Endothelial cell of umbilical vein (primary cell): ENCODE measurements around the gene ZPLD1.

Experiments used
- CTCF ChIP-seq, 2 donors: IDR thresholded peaks; 1 replicate in 1 of 2; 2 replicates in 1 of 2; pipeline ENCODE4 v1.5.1; 2011; ENCODE audit warnings: low read length in 2 of 2, mild to moderate bottlenecking in 2 of 2, moderate library complexity in 2 of 2, control low read depth in 1 of 2, inconsistent platforms in 1 of 2, low read depth in 1 of 2; ENCODE audit not compliant: insufficient read depth in 1 of 2; ENCODE audit errors: extremely low read depth in 1 of 2
- EZH2 ChIP-seq: IDR thresholded peaks from 2 replicates; pipeline ENCODE4 v1.6.1; 2012; ENCODE audit warnings: borderline replicate concordance, low read depth, mild to moderate bottlenecking, moderate library complexity, low read length, inconsistent platforms; ENCODE audit not compliant: severe bottlenecking
- FOS ChIP-seq: IDR thresholded peaks from 2 replicates; pipeline ENCODE4 v1.6.1; 2011; ENCODE audit warnings: mild to moderate bottlenecking, low read length, moderate library complexity, borderline replicate concordance; ENCODE audit not compliant: insufficient read depth
- MAX ChIP-seq: IDR thresholded peaks from 2 replicates; pipeline ENCODE4 v1.6.1; 2011; ENCODE audit not compliant: insufficient read depth, insufficient read length
- MYC ChIP-seq: IDR thresholded peaks from one replicate; pipeline ENCODE4 v1.6.1; 2011; ENCODE audit warnings: mild to moderate bottlenecking, low read depth, low read length
- POLR2A ChIP-seq: IDR thresholded peaks from 2 replicates; pipeline ENCODE4 v1.6.1; 2012; ENCODE audit warnings: low read depth, mild to moderate bottlenecking, control low read depth, low read length
- POLR2AphosphoS5 ChIP-seq: IDR thresholded peaks from 2 replicates; pipeline ENCODE4 v1.6.1; 2012; ENCODE audit warnings: low read depth, mild to moderate bottlenecking, control low read depth, low read length, moderate library complexity; ENCODE audit not compliant: insufficient read depth

GRCh38 chr3:102449930-102450329 lies 15.1 kb downstream of the ZPLD1 start:
- TF ChIP-seq MYC, result no peak
- no peak for TF ChIP-seq CTCF (IDR thresholded peaks at IDR 0.05; ENCODE audit: extremely low read depth in 1 of 2, insufficient read depth in 1 of 2, low read depth in 1 of 2, low read length in 2 of 2)
- no peak for TF ChIP-seq POLR2A
- no peak for TF ChIP-seq EZH2
- no peak for TF ChIP-seq MAX
- TF ChIP-seq POLR2AphosphoS5, result no peak
- TF ChIP-seq FOS, result no peak
